ENCODE measurements around the gene FHAD1.
"Not testable (repeated sequence)": the region's sequence is repeated elsewhere in the genome, so short reads cannot be mapped to it uniquely, and the experiment has no call there.

FHAD1 gene

DNA sequence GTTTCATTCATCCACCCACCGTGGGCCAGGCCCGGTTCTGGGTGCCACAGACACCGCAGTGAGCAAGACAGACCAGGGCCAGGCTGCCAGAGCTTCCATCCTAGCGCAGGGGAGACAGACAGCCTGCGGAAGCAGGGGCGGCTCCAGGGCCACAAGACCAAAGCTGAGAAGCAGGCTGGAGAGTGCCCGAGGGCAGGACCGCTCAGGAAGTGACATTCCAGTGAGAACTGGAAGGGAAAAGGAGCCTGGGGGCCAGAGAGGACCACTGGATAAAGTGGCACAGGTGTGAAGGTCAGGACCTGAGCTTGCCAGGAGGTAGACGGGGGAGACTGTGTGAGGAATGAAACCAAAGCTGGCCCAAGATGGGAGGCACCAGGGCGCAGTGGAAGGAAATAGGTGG is 103.1 kb downstream of the FHAD1 start:
- FAIRE-seq = no peak

DNA sequence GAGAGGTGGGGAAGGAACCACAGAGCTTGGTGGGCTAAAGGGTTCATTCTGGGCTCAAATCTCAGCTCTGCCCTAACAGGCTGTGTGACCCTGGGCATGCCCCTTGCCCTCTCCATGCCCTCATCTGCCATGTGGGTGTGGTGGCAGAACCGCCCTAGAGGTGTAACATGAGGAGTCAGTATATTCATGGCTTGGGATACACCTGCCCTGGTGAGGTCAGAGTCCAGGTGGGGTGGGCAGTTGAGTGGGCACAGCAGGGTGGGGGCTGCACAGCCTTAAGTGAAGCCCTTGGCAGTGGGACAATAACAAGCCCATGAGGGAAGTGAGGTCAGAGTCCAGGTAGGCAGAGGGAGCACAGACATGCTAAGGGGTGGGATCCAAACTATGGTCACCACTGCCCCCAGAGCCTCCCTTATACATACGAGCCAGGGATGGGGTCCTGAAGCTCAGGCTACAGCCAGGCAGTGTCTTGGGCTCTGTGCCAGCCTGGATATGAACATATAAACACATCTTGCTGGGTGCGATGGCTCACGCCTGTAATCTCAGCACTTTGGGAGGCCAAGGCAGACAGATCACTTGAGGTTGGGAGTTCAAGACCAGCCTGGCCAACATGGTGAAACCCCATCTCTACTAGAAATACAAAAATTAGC is 103.7 kb downstream of the FHAD1 start:
- FAIRE-seq = no peak

DNA sequence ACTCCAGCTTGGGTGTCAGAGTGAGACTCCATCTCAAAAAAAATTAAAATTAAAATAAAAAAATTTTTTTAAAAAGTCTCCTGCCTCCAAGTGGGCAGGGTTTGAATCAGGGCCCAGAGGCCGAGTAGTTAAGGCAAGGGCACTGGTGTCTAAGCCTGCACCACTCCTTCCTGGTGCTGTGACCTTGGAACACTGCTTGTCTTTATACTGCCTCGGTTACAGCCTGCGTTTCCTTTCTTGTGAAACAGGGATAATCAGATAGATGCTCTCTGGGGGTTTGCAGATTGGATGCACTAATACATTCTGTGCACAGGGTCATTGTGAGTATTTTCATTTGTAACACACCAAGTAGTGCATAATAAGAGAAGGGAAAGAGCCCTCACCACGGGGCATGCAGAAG is 104.3 kb downstream of the FHAD1 start:
- no peak for FAIRE-seq

DNA sequence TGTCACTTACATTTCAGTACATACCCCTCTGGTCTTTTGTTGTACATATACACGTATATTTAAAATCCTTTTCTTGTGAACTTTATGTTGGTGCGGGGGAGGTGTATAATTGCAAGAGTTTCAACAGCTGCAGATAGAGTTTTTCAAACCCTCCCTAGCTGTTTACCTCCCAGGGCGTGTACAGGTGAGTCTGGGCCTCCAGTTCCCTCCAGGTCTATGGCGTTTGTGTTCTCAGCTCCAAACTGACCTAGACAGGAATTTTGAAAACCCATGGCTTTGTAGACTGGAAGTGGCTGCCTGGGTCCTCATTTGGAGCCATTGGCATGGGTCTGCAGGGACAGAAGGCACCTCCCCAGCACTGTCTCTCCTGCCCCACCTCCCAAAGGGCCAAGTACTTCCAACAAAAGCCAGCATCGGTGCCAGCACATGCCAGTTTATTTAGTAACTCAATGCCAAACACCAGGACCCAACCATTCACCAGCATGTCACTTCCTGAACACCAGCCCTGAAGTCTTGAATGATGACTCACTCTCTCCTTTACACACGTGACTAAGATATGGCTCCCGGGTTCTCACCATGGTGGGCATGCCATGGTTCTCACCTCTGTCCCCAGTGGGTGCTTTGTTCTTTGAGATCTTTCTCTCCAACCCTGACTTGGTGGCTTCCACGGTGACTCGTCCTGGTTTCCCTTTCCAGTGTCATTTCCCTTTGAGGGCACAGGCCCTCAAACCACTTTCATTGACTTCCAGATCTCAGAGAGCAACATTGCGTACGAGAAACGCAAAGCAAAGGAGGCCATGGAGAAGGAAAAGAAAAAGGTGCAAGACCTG is 105.3 kb downstream of the FHAD1 start:
- FAIRE-seq = no peak

DNA sequence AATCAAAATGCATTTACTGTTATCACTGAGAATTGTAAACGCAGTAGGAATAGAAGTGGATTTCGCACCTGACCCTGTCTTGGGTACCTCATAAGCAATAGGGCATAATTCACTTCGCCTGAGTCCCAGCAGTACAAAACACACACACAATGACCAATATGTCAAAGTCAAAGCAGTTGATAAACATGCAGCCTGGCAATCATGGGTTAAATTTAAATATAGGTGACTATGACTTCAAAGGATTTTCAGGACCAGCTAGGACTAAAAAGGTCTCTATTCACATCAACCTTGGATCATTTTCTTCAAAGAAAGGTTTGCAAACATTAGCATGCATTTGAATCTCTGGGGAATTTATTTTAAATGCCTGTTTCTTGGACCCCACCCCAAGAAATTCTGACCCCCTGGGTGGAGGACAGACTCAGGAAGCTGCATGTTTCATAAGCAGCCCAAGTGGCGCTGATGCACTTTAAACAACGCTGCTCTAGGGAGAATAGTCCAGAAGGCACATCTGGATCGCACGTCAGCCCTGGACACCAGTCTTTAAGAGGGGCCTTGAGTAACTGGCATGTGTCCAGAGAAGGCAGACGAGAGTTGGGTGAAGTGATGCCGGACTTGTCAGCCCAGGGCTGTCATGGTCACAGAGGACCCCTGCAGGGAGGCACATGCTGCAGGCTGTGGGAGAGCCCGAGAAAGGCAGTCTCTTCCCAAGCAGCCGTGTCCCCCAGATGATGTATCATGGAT is 107.0 kb downstream of the FHAD1 start:
- FAIRE-seq = no peak

DNA sequence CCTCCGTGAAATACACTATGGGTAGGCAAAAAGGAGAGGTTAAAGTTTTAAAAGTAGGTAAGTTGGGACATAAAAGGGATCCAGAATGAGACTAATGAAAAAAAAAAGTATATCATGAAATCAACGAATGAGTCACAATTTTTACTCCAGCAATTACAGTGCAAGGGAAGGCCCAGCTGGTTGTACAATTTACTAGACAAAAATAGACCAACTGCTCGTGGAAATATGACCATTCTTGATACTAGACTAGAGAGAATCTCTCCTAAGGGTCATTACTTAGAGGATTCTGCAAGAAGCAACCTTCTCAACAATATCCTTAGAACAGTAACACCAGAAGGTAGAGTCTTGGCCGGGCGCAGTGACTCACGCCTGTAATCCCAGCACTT is 107.5 kb downstream of the FHAD1 start:
- no peak for FAIRE-seq

DNA sequence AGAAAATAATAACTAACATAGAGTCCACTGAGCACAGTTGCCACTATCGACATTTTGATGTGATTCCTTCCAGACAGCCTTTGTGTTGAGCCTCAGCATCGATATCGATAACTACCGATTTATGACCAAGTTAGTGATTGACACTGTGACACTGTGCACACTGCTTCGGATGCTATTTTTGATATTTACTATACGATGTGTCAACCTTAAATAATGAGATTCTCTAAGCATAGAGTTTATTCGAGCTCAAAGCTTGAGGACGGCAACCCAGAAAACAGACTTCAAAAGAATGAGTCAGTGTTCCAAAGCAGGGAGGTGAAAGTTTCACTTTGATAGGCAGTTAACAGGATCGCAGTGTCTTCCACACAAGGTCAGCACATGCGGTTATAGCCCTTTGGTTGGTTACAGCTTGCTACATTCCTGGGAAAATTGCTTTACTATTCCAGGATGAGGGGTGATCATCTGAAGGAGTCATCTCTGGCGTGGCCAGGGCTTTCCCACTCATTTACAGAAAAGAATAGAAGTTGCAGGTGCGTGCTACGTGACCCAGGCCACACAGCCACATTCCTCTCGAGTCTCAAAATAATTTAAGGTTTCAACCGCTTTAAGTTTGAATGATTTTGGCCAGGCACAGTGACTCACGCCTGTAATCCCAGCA is 109.1 kb downstream of the FHAD1 start:
- FAIRE-seq = no peak

DNA sequence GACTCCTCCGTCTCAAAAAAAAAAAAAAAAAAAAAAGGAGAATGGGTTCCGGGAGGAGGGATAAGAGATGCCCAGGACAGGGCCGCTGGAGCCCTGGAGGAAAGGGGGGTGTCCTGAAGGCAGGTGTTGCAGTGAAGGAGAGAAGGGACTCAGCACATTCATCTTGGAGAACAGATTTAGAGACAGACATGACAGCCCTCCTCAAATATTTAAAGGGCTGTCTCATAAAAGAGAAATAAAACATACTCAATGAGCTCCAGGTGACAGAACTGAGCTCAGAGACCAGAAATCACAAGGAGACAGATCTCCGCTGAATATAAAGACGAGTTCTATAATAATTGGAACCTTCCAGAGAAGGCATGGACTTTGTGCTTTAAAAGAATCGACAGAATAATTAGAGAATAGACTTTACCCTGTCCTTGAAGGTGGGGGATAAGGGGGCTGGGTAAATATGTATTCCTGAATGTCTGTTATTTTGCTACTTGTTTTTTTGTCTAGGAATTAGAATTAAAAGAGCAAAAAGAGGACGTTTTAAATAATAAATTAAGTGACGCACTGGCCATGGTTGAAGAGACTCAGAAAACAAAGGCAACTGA is 110.7 kb downstream of the FHAD1 start:
- FAIRE-seq = no peak

DNA sequence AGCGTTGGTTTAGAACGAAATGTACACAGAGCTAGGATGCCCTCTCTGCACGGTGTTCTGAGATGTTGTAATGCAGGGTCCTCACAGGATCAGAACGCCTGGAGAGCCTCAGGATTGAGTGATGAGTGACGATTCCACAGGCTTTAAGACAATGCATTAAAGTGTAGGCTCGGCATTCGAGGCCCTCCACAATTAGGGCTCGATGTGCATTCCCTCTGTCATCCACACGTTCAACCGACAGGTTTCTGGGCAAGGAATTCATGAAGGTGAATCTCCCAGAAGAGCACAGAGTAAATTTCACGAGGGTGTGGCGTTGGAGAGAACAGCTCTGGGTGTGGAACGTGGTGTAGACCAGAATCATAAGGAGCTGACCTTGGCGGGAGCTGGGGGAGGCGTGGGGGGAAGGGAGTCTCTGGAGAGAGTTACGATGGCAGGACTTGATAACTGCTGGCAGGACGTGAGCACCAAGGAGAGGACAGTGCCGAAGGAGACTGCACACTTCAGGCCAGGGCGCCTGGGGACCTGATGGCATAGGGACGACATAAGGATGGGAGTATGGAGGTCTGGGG is 111.6 kb downstream of the FHAD1 start:
- FAIRE-seq = no peak

DNA sequence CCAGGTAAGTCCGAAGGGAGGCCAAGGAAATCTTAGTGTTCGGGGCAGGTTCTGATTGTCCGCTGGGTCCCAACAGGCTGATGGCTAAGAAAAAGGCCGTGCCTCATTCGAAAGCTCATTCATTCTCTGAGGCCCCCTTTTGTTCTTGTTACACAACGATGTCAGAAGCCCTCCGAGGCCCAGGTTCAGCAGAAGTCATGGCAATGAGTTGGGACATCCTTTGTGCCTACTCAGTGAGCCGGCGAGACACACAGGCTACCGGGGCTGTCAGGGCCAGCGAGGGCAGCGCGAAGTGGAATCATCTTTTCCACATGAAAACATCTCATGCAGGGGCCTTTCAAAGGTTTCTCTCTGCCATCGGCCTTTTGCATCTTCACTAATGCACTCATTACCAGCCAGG is 113.7 kb downstream of the FHAD1 start:
- no peak for FAIRE-seq

DNA sequence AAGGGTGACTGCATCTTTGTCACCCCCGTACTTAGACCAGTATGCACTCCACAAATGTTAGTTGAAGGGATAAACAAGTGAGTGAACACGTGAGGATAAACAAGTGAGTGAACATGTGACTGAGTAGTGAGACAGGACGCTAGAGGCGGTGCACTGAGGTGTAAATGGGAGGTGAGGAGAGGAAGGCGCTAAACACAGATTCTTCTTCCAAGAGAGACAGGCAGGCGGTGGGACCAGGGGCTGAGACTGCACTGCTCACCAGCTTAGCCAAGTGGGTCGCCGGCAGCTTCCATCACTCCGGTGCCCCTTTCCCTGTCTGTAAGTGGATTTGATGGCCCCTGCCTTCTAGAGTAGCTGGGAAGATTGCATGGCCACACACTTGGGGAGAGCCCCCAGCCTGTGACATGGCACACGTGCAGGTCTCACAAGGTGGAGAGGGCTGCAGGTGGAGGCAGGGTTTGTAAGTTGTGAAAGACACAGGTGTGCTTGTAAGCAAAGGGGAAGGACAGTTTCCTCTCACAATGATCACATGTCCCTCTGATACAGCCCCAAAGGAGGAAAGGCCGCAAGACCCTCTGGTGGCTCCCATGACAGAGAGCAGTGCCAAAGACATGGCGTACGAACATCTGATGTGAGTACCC is 115.2 kb downstream of the FHAD1 start:
- FAIRE-seq = no peak

DNA sequence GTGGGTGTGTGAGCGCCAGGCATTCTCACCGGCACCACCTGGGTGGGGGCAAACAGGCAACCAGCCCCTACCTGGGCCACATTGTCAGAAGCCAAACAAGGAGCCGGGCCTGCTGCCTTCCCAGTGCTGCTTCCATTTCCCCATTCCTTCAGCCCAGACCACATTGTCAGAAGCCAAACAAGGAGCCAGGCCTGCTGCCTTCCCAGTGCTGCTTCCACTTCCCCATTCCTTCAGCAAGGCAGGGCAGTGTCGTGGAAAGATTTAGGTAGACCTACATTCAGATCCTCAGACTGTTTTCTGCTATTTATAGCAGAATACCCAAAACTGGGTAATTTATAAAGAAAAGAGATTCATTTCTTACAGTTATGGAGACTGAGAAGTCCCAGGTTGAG is 115.7 kb downstream of the FHAD1 start:
- no peak for FAIRE-seq

DNA sequence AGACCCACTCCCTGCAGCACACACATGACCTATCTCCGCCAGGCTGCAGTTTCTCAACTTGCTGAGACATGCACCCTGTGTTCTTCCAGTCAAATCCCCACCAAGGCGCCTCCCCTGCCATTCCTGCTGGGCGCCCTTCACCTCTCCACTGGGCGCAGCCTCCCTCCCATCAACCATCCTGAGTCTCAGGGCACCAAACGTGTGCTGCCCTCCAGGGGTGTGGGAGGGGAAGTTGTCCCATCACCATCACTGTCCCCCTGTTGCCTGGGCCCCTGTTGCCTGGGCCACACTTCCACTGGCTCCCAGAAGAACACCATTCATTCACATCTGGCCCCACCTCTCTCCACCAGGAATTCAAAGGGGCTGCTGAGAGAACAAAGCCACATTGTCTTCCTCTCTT is 117.7 kb downstream of the FHAD1 start:
- no peak for FAIRE-seq

DNA sequence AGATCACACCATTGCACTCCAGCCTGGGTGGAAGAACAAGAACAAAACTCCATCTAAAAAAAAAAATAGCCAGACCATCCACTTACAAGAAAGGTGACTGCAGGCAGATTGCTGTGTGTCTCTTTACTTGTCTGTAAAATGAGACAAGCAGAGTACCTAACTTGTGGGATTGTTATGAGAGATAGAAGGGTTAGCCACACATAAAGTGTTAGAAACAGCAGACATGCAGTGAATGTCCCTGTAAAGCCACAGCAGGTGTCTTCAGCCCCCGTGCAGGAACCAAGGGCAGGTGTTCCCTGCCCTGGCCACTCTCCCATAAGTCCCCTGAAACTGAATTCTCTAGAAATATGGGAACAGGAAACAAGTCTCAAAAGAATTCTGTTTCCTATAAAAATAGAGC is 121.9 kb downstream of the FHAD1 start:
- no peak for FAIRE-seq

DNA sequence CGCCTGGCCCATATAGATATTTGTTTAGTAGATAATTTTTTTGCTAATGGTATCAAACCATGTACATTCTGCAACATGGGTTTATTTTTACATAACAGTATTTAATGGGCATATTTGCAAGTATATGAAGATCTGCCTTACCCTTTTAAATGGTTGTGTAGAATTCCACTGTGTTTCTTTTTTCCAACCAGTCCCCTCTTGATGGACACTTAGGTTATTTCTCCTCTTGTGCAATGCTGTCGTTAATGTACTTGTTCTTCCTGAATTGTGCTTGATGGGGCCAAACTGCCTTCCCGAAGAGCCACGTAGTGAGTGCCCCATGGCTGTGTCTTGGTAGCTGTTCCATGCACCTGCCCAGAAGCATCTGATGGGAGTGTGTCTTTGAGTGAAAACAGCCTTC is 123.2 kb downstream of the FHAD1 start:
- no peak for FAIRE-seq

DNA sequence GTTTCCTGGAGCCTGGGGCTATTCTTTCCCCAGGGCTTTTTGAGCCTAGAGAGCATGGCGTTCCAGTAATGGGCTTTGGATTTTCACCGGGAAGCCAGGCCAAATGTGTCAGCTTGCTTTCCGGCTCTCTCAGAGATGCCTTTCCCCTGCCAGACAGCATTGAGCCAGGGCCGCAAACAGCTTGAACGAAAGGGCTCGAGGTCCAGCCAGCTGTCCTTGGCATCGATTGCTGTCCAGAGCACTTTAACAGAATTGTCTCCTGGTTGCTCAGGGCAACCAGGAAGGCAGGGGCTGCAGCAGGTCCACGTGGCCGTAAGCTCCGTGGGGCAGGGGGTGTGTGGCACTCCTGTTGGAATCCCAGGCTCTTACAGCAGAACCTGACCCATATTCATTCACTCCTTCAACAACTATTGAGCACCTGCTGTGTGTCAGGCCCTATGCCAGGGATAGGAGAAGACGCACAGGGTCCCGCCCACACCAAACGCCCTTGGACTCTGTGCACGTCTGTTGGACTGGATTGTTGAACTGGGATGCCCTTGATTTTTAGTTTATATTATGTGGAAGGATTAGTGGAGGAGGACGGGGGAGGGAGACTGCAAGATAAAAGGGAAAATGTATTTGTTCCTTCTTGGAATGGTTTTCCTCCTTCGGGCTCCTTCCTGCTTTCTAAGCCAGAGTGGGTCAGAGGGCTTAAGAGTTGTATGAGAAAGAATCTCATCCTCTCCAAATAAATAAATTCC is 123.9 kb downstream of the FHAD1 start:
- no peak for FAIRE-seq

DNA sequence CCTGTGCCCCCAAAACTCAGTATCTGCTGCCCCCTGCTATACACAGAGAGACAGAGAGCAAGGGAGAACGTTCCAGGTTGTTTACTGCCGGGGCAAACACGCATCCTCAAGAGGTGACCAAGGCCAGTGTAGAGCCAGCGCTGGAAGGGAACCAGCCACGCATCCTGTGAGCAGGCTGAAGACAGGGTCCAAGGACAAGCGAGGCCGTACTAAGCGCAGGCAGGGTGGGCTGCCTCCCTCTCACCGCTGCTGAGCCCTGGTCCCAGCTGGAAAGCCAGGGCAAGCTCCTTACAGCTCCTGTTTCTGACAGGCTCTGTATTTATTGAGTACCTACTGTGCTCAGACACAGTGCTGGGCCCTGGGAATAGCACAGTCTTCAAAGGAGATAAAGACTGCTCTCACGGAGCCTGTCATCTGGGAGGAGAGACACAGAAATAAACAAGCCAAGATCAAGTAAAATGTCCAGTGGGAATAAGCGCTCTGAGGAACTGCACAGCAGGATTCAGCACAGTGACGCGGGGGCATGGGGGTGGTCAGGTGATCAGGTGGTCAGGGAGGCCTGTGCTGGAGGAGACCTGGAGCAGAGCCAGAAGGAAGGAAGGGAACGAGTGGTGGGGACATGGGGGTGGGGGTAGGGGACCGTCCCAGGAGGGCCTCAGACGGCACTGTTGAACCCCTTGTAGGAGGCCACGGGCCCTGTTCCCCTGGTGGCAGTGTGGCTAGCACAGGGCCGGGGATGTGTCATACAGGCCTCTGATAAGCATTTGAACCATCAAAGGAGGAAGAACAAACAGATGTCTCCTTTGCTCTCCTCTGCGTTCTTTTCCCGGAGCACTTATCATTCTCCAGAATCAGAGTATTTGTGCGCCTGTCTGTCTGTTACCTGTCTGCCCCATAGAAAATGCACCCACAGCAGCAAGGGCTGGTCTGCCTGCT is 124.9 kb downstream of the FHAD1 start:
- no peak for FAIRE-seq

DNA sequence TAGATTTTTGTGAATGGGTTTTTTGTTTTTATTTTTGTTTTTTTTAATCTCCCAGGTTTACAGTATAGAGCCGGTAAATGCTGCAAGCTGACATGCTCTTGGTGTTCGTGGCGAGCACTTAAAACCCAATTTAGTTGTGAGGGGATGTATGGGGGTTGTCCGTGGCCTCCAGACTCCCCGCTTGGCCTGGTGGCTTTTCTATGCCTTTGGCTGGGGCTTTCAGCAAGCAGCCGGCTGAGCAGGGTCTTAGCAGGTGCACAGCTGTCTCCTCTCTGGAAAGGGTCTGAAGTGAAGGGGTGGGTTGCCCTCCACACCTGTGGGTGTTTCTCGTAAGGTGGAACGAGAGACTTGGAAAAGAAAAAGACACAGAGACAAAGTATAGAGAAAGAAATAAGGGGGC is 131.7 kb downstream of the FHAD1 start:
- FAIRE-seq = no peak

DNA sequence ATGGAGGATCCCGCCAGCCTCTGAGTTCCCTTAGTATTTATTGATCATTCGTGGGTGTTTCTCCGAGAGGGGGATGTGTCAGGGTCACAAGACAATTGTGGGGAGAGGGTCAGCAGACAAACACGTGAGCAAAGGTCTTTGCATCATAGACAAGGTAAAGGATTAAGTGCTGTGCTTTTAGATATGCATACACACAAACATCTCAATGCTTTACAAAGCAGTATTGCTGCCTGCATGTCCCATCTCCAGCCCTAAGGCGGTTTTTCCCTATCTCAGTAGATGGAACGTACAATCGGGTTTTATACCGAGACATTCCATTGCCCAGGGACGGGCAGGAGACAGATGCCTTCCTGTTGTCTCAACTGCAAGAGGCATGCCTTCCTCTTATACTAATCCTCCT is 132.1 kb downstream of the FHAD1 start:
- FAIRE-seq = not testable (repeated sequence)
